Esophagus muscularis mucosa (tissue), 4 donors: ENCODE data around the gene FGD5.

Experiments
- CTCF ChIP-seq, 3 experiments: fragments of 200-600 bp in 2 of 3; fragments of 450-650 bp in 1 of 3; sonication (generic) in 2 of 3; IDR thresholded peaks; one replicate each; pipeline ENCODE4 v1.5.1; 2017 to 2019; ENCODE audit warnings: antibody characterized with exemption in 3 of 3, mild to moderate bottlenecking in 2 of 3, moderate library complexity in 1 of 3
- EP300 ChIP-seq: sonication (generic); formaldehyde crosslinking; IDR thresholded peaks from one replicate; pipeline ENCODE4 v1.6.1; 2017; ENCODE audit warnings: antibody characterized with exemption
- POLR2A ChIP-seq: fragments of 450-650 bp; IDR thresholded peaks from one replicate; pipeline ENCODE4 v1.6.1; 2017; ENCODE audit warnings: antibody characterized with exemption, moderate library complexity, mild to moderate bottlenecking, low read depth
- POLR2AphosphoS5 ChIP-seq, 2 donors: sonication (generic); formaldehyde crosslinking; IDR thresholded peaks; one replicate each; pipeline ENCODE4 v1.6.1; 2017; ENCODE audit warnings: antibody characterized with exemption in 2 of 2

- TF ChIP-seq POLR2A (no peak), CTCF (IDR thresholded peaks at IDR 0.05) (no peak), EP300 (no peak), POLR2AphosphoS5 (IDR thresholded peaks at IDR 0.05) (no peak)
These were observed 96.0 kb downstream of the FGD5 start for GRCh38 chr3:14914779-14915117.
